Type B pancreatic cell (in vitro differentiated cells): Measurements from ENCODE around the gene C17orf100. TPM values are rescaled to one million over a fixed set of nuclear protein-coding genes. Genes with fewer than 3 reads are reported as not detected.

Experiments
- DNase-seq: peaks from one replicate; pipeline ENCODE4 v3.0.0; 2021; ENCODE audit warnings: mixed read lengths; ENCODE audit not compliant: unreplicated experiment; ENCODE audit errors: extremely low spot score
- H3K27ac Mint-ChIP-seq: 2 replicates; pipeline ENCODE4 v1.8.0; 2021; ENCODE audit warnings: mild to moderate bottlenecking, mixed read lengths
- H3K27me3 Mint-ChIP-seq: 2 replicates; pipeline ENCODE4 v1.8.0; 2021; ENCODE audit warnings: mixed read lengths
- H3K36me3 Mint-ChIP-seq: 2 replicates; pipeline ENCODE4 v1.8.0; 2021; ENCODE audit warnings: mixed read lengths
- H3K4me1 Mint-ChIP-seq: one replicate; pipeline ENCODE4 v1.8.0; 2021; ENCODE audit warnings: mixed read lengths; ENCODE audit not compliant: unreplicated experiment
- H3K4me3 Mint-ChIP-seq: 2 replicates; pipeline ENCODE4 v1.8.0; 2021; ENCODE audit warnings: mild to moderate bottlenecking, mixed read lengths
- H3K9me3 Mint-ChIP-seq: 2 replicates; pipeline ENCODE4 v1.8.0; 2021; ENCODE audit warnings: mixed read lengths
- total RNA-seq: library from RNA; stranded (reverse); gene quantifications from 2 replicates; pipeline ENCODE4 v1.2.1, GENCODE V29; 2021; ENCODE audit warnings: low replicate concordance
- TF ChIP-seq, protein P1 (sequence below): fragments of 200-600 bp; sonication (generic); conservative IDR thresholded peaks from 2 replicates; pipeline ENCODE4 v1.5.0; 2021; ENCODE audit warnings: antibody characterized with exemption, mild to moderate bottlenecking

Gene C17orf100
- total RNA-seq, 1 donor from 2014 or later: 4.3 TPM

DNA sequence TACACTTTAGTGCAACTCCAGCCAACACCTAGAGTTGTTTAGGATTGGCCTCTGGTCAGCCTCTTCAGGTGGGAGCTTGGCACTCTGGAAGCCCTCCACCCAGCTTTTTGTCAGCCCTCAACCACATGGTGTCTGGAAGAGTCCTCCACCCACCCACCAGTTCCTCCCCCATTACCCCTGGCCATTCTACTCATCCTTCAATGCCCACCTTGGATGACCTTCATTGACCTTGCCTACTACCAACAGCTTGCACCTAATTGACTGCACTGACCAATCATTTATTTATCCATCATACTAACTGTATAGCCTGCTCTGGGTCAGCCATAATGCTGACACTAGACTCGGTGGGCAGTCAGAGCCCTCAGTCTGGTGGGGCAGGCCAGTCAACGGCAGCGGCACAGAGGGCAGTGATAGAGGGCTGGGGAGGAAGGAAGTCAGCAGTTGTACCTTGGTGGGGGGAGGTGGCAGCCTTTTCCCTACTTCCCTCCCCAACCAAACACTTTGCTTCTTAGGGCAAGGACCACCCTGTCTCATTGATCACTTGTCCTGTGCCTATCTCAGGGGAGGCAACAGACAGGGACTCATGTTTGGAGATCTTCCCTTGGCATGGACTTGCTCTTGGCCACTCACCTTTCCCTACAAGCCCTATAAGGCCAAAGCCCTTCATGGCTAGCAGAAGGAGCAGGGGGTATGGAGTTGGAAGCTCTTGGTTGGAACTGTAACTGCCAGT, 32.3 kb downstream of the C17orf100 start:
- Mint-ChIP-seq H3K27me3 (peaks cover 23% of the 10 kb centered on the region), H3K4me1 (no peaks in the 10 kb centered on the region), H3K27ac (no peak overlapping the region), H3K36me3 (no peaks in the 10 kb centered on the region), H3K4me3 (no peak overlapping the region), H3K9me3 (no peaks in the 10 kb centered on the region)
- TF ChIP-seq, protein P1, sequence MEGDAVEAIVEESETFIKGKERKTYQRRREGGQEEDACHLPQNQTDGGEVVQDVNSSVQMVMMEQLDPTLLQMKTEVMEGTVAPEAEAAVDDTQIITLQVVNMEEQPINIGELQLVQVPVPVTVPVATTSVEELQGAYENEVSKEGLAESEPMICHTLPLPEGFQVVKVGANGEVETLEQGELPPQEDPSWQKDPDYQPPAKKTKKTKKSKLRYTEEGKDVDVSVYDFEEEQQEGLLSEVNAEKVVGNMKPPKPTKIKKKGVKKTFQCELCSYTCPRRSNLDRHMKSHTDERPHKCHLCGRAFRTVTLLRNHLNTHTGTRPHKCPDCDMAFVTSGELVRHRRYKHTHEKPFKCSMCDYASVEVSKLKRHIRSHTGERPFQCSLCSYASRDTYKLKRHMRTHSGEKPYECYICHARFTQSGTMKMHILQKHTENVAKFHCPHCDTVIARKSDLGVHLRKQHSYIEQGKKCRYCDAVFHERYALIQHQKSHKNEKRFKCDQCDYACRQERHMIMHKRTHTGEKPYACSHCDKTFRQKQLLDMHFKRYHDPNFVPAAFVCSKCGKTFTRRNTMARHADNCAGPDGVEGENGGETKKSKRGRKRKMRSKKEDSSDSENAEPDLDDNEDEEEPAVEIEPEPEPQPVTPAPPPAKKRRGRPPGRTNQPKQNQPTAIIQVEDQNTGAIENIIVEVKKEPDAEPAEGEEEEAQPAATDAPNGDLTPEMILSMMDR: no peak
- no peak for DNase-seq

GRCh38 chr17:6684460-6684783, 32.9 kb downstream of the C17orf100 start:
- no peak overlapping the region for H3K27ac Mint-ChIP-seq
- no peak for DNase-seq
- no peak overlapping the region for H3K4me3 Mint-ChIP-seq
- TF ChIP-seq, protein P1: no peak
- H3K9me3 Mint-ChIP-seq: no peaks in the 10 kb centered on the region
- no peaks in the 10 kb centered on the region for H3K4me1 Mint-ChIP-seq
- peaks cover 21% of the 10 kb centered on the region for H3K27me3 Mint-ChIP-seq
- H3K36me3 Mint-ChIP-seq: no peaks in the 10 kb centered on the region

DNA sequence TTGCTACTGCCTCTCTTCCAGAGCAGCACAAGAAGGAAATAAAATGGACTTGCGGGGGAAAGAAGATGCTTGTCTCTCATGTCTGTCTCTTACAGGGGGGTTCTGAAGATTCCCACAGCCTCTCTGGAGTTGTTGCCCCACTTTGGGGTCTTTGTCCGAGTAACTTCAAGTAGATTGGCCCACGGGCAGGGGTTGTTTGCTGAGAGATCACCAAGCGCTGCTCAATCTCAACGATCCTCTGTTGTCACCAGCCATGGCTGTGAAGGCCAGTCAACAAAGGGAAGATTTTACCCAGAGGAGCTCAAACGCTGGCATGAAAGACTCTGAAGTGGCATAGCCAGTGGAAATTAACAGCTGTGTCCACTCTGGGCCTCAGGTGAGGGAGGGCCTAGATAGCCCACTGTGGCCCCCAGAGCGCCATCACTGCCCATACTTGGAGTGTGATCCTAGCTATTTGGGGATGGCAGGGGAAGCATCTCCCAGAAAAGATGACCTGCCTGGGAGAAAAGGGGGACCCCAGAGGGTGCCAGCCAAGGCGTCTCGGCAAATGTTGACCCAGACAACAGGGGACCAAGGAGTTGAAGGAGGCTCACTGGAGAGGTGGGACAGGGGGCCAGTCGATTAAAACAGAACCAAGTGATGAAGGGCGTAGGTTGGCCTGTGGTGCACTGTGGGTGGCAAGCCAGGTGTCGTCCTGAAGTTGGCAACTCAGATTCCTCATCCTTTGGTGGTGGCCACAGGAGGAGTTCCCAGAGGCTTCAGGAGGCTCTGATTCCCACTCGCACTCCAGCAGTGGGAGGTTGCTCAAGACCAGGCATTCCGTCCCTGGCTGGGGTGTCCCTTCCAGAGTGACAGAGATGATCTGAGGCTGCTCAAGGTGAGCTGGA, 33.6 kb downstream of the C17orf100 start:
- no peak for DNase-seq
- Mint-ChIP-seq H3K27me3 (peaks cover 26% of the 10 kb centered on the region), H3K9me3 (no peaks in the 10 kb centered on the region), H3K4me3 (no peak overlapping the region), H3K4me1 (no peaks in the 10 kb centered on the region), H3K36me3 (no peaks in the 10 kb centered on the region), H3K27ac (no peak overlapping the region)
- TF ChIP-seq, protein P1: no peak

DNA sequence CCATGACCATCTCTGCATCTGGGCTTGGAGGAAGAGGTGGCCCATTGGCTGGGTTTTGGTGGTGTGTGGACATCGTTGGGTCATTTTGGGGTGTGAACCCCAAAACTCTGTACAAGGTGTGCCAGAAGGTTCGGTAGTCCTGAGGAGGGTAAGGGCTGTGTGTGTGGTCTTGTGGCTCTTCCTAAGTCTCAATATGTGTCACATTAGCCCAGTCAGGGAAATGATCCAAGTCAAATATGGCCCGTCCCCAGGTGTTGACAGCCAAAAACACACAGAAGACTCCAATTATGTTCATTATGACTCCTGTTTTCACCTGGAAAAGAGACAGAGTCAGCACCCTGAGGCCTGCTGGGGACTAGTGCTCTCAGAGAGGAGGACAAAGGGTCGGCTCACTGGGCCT, 34.5 kb downstream of the C17orf100 start:
- Mint-ChIP-seq H3K4me3 (no peak overlapping the region), H3K9me3 (no peaks in the 10 kb centered on the region), H3K36me3 (no peaks in the 10 kb centered on the region), H3K27ac (no peak overlapping the region), H3K27me3 (peaks cover 26% of the 10 kb centered on the region), H3K4me1 (no peaks in the 10 kb centered on the region)
- no peak for DNase-seq
- TF ChIP-seq, protein P1: no peak

DNA sequence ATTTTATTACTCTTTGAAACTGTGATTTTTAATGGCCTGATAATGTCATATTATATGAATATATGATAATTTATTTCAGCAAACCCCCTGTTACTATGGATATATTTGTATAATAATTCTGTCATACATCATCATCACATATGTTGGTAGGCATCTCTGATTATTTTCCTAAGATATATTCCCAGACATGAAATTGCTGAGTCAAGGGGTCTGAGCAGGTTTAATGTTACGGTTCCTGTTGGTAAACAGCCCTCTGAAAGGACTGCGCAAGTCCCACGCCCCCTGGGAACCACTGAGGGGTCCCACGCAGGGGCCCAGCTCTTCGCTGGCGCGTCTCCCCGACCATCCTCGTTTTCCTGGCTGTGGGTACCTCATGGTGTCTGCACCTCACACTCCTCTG, 37.4 kb downstream of the C17orf100 start:
- no peak overlapping the region for H3K4me3 Mint-ChIP-seq
- H3K27me3 Mint-ChIP-seq: peaks cover 47% of the 10 kb centered on the region
- no peaks in the 10 kb centered on the region for H3K4me1 Mint-ChIP-seq
- no peaks in the 10 kb centered on the region for H3K9me3 Mint-ChIP-seq
- H3K36me3 Mint-ChIP-seq: no peaks in the 10 kb centered on the region
- no peak for DNase-seq
- H3K27ac Mint-ChIP-seq: no peak overlapping the region
- TF ChIP-seq, protein P1: no peak
